B cell (primary cell): ENCODE data around the gene DDHD1. TPM values are rescaled to one million over a fixed set of nuclear protein-coding genes. Genes with fewer than 3 reads are reported as not detected.
"Not testable (repeated sequence)": the region's sequence is repeated elsewhere in the genome, so short reads cannot be mapped to it uniquely, and the experiment has no call there.

Experiments used
- ATAC-seq: fragments of 200-7000 bp; cut with Tn5 transposase; one replicate; pipeline ENCODE4 v1.10.0; 2021; ENCODE audit warnings: low read depth, mild to moderate bottlenecking, moderate number of reproducible peaks, moderate library complexity
- CTCF ChIA-PET: fragments of 350-600 bp; sonication (Branson Sonifier 250); formaldehyde crosslinking; loops from one replicate; lab custom pipeline; 2021; ENCODE audit warnings: antibody characterized with exemption, inconsistent platforms; lab: Charles Lee
- POLR2A ChIA-PET: fragments of 350-600 bp; sonication (Branson Sonifier 250); formaldehyde crosslinking; loops from one replicate; lab custom pipeline; 2021; ENCODE audit warnings: antibody characterized with exemption; lab: Charles Lee
- DNase-seq: peaks from one replicate; pipeline ENCODE4 v3.0.0; 2013
- H2AFZ ChIP-seq: 2 replicates; pipeline ENCODE4 v1.6.1; 2012; ENCODE audit warnings: mild to moderate bottlenecking, low read depth, low read length; ENCODE audit not compliant: insufficient read depth, poor library complexity, severe bottlenecking
- H3K27ac ChIP-seq, 2 donors: 1 replicate in 1 of 2; 2 replicates in 1 of 2; pipeline ENCODE4 v1.5.1; 2012 to 2013; ENCODE audit warnings: low read length in 2 of 2, mild to moderate bottlenecking in 2 of 2, moderate library complexity in 1 of 2
- H3K27me3 ChIP-seq, 4 experiments: fragments of 200-600 bp in 1 of 4; sonication (generic) in 1 of 4; replicated peaks in 1 of 4; 1 replicate in 2 of 4; 2 replicates in 2 of 4; pipeline versions ENCODE4 v1.6.1 to v1.7.0; 2013 to 2016; ENCODE audit warnings: low read length in 3 of 4, mild to moderate bottlenecking in 2 of 4, mixed read lengths in 1 of 4, moderate library complexity in 1 of 4; ENCODE audit not compliant: insufficient read depth in 4 of 4, control insufficient read depth in 3 of 4; ENCODE audit errors: control extremely low read depth in 1 of 4
- H3K36me3 ChIP-seq, 2 experiments: replicated peaks in 1 of 2; 1 replicate in 1 of 2; 2 replicates in 1 of 2; pipeline versions ENCODE4 v1.6.1 to v1.7.1; 2013; ENCODE audit warnings: low read length in 1 of 2; ENCODE audit not compliant: insufficient read depth in 2 of 2, control insufficient read depth in 1 of 2; ENCODE audit errors: control extremely low read depth in 1 of 2, extremely low read depth in 1 of 2
- H3K4me1 ChIP-seq, 2 donors: fragments of 200-600 bp in 1 of 2; sonication (generic) in 1 of 2; 1 replicate in 1 of 2; 2 replicates in 1 of 2; pipeline versions ENCODE4 v1.5.1 to v1.6.1; 2013 to 2017; ENCODE audit warnings: low read length in 2 of 2; ENCODE audit not compliant: control insufficient read depth in 2 of 2, insufficient read depth in 2 of 2
- H3K4me2 ChIP-seq: replicated peaks from 2 replicates; pipeline ENCODE3; 2012; ENCODE audit warnings: mild to moderate bottlenecking, low read depth, low read length; ENCODE audit not compliant: poor library complexity, severe bottlenecking
- H3K4me3 ChIP-seq, 5 experiments: fragments of 200-600 bp in 1 of 5; sonication (generic) in 1 of 5; 1 replicate in 3 of 5; 2 replicates in 2 of 5; pipeline versions ENCODE4 v1.5.1 to v1.7.0; 2011 to 2016; ENCODE audit warnings: low read length in 4 of 5, mild to moderate bottlenecking in 4 of 5, low read depth in 2 of 5, control low read depth in 1 of 5, moderate library complexity in 1 of 5; ENCODE audit not compliant: insufficient read depth in 1 of 5; ENCODE audit errors: control extremely low read depth in 1 of 5, extremely low read depth in 1 of 5
- H3K79me2 ChIP-seq: fragments of 200-600 bp; sonication (generic); one replicate; pipeline ENCODE4 v1.6.0; 2016; ENCODE audit warnings: low read length; ENCODE audit not compliant: control insufficient read depth, insufficient read depth
- H3K9ac ChIP-seq: fragments of 200-600 bp; sonication (generic); 2 replicates; pipeline ENCODE4 v1.6.1; 2017; ENCODE audit warnings: mild to moderate bottlenecking, low read length, moderate library complexity
- H3K9me3 ChIP-seq, 3 donors: one replicate each; pipeline versions ENCODE4 v1.6.1 to v1.7.1; 2013; ENCODE audit warnings: low read length in 2 of 3; ENCODE audit not compliant: control insufficient read depth in 2 of 3, insufficient read depth in 1 of 3; ENCODE audit errors: control extremely low read depth in 1 of 3
- H4K20me1 ChIP-seq: 2 replicates; pipeline ENCODE4 v1.6.0; 2012; ENCODE audit warnings: mild to moderate bottlenecking, low read length; ENCODE audit not compliant: insufficient read depth, control insufficient read depth, poor library complexity, severe bottlenecking
- H3K27ac Mint-ChIP-seq: one replicate; pipeline ENCODE4 v1.8.0; 2021; ENCODE audit warnings: mixed read lengths
- H3K27me3 Mint-ChIP-seq: one replicate; pipeline ENCODE4 v1.8.0; 2021; ENCODE audit warnings: mixed read lengths
- H3K4me1 Mint-ChIP-seq: one replicate; pipeline ENCODE4 v1.8.0; 2021; ENCODE audit warnings: mixed read lengths
- H3K4me3 Mint-ChIP-seq: one replicate; pipeline ENCODE4 v1.8.0; 2021; ENCODE audit warnings: mixed read lengths
- H3K9me3 Mint-ChIP-seq: one replicate; pipeline ENCODE4 v1.8.0; 2022; ENCODE audit warnings: mixed read lengths; ENCODE audit not compliant: insufficient read depth
- EZH2 ChIP-seq: IDR thresholded peaks from 2 replicates; pipeline ENCODE4 v1.6.1; 2012; ENCODE audit warnings: borderline replicate concordance, low read depth, mild to moderate bottlenecking, moderate library complexity, low read length; ENCODE audit not compliant: insufficient read depth, poor library complexity, severe bottlenecking
- WGBS: methylation state at CpG from one replicate; pipeline ENCODE4 v1.1.5; 2013; ENCODE audit warnings: missing lambda C conversion rate; ENCODE audit not compliant: insufficient coverage; 5-methylcytosine and 5-hydroxymethylcytosine counted together
- intact Hi-C: fragments of 100-400 bp; cut with micrococcal nuclease; formaldehyde crosslinking; loops from one replicate; pipeline ENCODE4 v1.10.0; 2022
- polyA plus RNA-seq: library from polyadenylated mRNA; depleted of rRNA; stranded (reverse); fragments of >200 nt; gene quantifications from 2 replicates; pipeline ENCODE4 v1.2.3, GENCODE V29; 2012
- total RNA-seq, 2 donors: library from RNA; stranded (reverse); fragments of 120-200 nt in 1 of 2; gene quantifications; 1 replicate in 1 of 2; 2 replicates in 1 of 2; pipeline versions ENCODE4 v1.2.3 to v1.2.4, GENCODE V29; 2013 to 2022
- TF ChIP-seq, protein P1 (sequence below): fragments of 200-600 bp; IDR thresholded peaks from one replicate; pipeline ENCODE4 v1.8.0; 2022; ENCODE audit warnings: antibody characterized with exemption, mild to moderate bottlenecking

Gene DDHD1
- total and polyA plus RNA-seq, 2 donors (not counting 1 experiment from before 2014, with no cell fraction given), result 7.1 to 75.4 TPM

GRCh38 chr14:53124786-53125185 is 28.3 kb downstream of the DDHD1 start:
- WGBS, result no CpG with 5 or more reads among the region's 3 CpGs
- Histone ChIP-seq H2AFZ (no peak overlapping the region), H3K9ac (no peak overlapping the region), H3K27me3 (no peaks in the 10 kb centered on the region), H3K79me2 (peaks cover 94% of the 10 kb centered on the region), H3K36me3 (no peaks in the 10 kb centered on the region), H3K4me1 (peaks cover 18 to 23% of the 10 kb centered on the region in 2 donors), H3K27ac (no peak overlapping the region), H3K4me3 (no peak overlapping the region), H4K20me1 (peaks cover 8% of the 10 kb centered on the region), H3K4me2 (no peak overlapping the region), H3K9me3 (peaks cover 0 to 3% (median 1%) of the 10 kb centered on the region in 3 donors)
- DNase-seq (no peak), ATAC-seq (no peak)
- H3K9me3 Mint-ChIP-seq, result no peaks in the 10 kb centered on the region
- intact Hi-C loops, result no loop called here
- ChIA-PET CTCF (interaction anchor here (0.6 to 1.1 kb wide), 3 partner anchors 28 to 194 kb away, joined by 3 to 5 read pairs (median 4); no protein-coding TSS in a partner anchor), POLR2A (no interaction called here)
- no peak for TF ChIP-seq EZH2
- TF ChIP-seq, protein P1, sequence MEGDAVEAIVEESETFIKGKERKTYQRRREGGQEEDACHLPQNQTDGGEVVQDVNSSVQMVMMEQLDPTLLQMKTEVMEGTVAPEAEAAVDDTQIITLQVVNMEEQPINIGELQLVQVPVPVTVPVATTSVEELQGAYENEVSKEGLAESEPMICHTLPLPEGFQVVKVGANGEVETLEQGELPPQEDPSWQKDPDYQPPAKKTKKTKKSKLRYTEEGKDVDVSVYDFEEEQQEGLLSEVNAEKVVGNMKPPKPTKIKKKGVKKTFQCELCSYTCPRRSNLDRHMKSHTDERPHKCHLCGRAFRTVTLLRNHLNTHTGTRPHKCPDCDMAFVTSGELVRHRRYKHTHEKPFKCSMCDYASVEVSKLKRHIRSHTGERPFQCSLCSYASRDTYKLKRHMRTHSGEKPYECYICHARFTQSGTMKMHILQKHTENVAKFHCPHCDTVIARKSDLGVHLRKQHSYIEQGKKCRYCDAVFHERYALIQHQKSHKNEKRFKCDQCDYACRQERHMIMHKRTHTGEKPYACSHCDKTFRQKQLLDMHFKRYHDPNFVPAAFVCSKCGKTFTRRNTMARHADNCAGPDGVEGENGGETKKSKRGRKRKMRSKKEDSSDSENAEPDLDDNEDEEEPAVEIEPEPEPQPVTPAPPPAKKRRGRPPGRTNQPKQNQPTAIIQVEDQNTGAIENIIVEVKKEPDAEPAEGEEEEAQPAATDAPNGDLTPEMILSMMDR, result no peak
- peaks cover 22% of the 10 kb centered on the region for H3K4me1 Mint-ChIP-seq
- H3K27me3 Mint-ChIP-seq, result no peaks in the 10 kb centered on the region
- no peak overlapping the region for H3K4me3 Mint-ChIP-seq
- H3K27ac Mint-ChIP-seq, result no peak overlapping the region

GRCh38 chr14:53121419-53121818 is 31.7 kb downstream of the DDHD1 start:
- DNase-seq, H3K27me3 ChIP-seq, ATAC-seq, H3K9ac ChIP-seq, H3K36me3 ChIP-seq, POLR2A ChIA-PET, H3K9me3 ChIP-seq, H3K4me3 Mint-ChIP-seq, CTCF ChIA-PET, H3K27me3 Mint-ChIP-seq, H3K4me1 ChIP-seq, H3K4me3 ChIP-seq, H3K27ac Mint-ChIP-seq, H3K9me3 Mint-ChIP-seq, H3K4me2 ChIP-seq, H2AFZ ChIP-seq, H3K27ac ChIP-seq, intact Hi-C loops: not testable (repeated sequence)
- Histone ChIP-seq H3K79me2 (peaks cover 90% of the 10 kb centered on the region), H4K20me1 (peaks cover 15% of the 10 kb centered on the region)
- peaks cover 46% of the 10 kb centered on the region for H3K4me1 Mint-ChIP-seq
- WGBS, result no CpG with 5 or more reads among the region's 2 CpGs

DNA sequence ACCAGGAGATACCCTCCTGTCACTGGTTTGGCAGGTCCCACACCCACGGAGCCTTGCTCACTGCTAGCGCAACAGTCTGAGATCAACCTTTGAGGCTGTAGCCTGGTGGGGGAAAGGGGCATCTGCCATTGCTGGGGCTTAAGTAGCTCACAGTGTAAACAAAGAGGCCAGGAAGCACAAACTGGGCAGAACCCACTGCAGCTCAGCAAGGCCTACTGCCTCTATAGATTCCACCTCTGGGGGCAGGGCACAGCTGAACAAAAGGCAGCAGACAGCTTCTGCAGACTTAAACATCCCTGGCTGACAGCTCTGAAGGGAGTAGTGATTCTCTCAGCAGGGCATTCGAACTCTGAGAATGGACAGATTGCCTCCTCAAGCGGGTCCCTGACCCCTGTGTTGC is 35.6 kb downstream of the DDHD1 start:
- H3K79me2 ChIP-seq, result peaks cover 76% of the 10 kb centered on the region
- H3K9ac ChIP-seq, H3K4me2 ChIP-seq, POLR2A ChIA-PET, H3K27me3 Mint-ChIP-seq, H3K4me3 Mint-ChIP-seq, H3K4me1 ChIP-seq, intact Hi-C loops, H3K27me3 ChIP-seq, CTCF ChIA-PET, H3K9me3 Mint-ChIP-seq, DNase-seq, H2AFZ ChIP-seq, ATAC-seq, H3K36me3 ChIP-seq, H3K27ac Mint-ChIP-seq, H3K4me3 ChIP-seq, H3K27ac ChIP-seq: not testable (repeated sequence)
- peaks cover 22% of the 10 kb centered on the region for H4K20me1 ChIP-seq
- 100% methylated on average over 4 of the region's 4 CpGs for WGBS
- peaks cover 0 to 20% (median 1%) of the 10 kb centered on the region in 3 donors for H3K9me3 ChIP-seq
- H3K4me1 Mint-ChIP-seq, result peaks cover 51% of the 10 kb centered on the region
